Neuron (in vitro differentiated cells): Measurements from ENCODE around the gene KAT6B.
A peak's percentile ranks its signal among the peaks of the same experiment; 100 is the strongest.
"Not testable (repeated sequence)": the region's sequence is repeated elsewhere in the genome, so short reads cannot be mapped to it uniquely, and the experiment has no call there.

Experiments
- H2AFZ ChIP-seq: one replicate; pipeline ENCODE4 v1.6.1; 2013; ENCODE audit warnings: low read depth, mild to moderate bottlenecking, inconsistent platforms, low read length, moderate library complexity
- H3K27me3 ChIP-seq: one replicate; pipeline ENCODE4 v1.6.1; 2013; ENCODE audit warnings: low read length; ENCODE audit not compliant: insufficient read depth
- H3K36me3 ChIP-seq: one replicate; pipeline ENCODE4 v1.6.1; 2013; ENCODE audit warnings: low read length; ENCODE audit not compliant: insufficient read depth
- H3K4me1 ChIP-seq: one replicate; pipeline ENCODE4 v1.6.1; 2013; ENCODE audit warnings: low read length; ENCODE audit not compliant: insufficient read depth
- H3K4me3 ChIP-seq: 2 replicates; pipeline ENCODE4 v1.5.1; 2013; ENCODE audit warnings: mild to moderate bottlenecking, low read length, moderate library complexity
- H3K9me3 ChIP-seq: one replicate; pipeline ENCODE4 v1.6.1; 2013; ENCODE audit warnings: low read length

KAT6B gene

DNA sequence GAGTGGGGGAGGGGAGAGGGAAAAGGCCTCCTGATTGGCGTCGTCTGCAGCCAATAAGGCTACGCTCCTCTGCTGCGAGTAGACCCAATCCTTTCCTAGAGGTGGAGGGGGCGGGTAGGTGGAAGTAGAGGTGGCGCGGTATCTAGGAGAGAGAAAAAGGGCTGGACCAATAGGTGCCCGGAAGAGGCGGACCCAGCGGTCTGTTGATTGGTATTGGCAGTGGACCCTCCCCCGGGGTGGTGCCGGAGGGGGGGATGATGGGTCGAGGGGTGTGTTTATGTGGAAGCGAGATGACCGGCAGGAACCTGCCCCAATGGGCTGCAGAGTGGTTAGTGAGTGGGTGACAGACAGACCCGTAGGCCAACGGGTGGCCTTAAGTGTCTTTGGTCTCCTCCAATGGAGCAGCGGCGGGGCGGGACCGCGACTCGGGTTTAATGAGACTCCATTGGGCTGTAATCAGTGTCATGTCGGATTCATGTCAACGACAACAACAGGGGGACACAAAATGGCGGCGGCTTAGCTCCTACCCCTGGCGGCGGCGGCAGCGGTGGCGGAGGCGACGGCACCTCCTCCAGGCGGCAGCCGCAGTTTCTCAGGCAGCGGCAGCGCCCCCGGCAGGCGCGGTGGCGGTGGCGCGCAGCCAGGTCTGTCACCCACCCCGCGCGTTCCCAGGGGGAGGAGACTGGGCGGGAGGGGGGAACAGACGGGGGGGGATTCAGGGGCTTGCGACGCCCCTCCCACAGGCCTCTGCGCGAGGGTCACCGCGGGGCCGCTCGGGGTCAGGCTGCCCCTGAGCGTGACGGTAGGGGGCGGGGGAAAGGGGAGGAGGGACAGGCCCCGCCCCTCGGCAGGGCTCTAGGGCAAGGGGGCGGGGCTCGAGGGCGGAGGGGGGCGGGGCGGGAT lies at the start of gene KAT6B:
TSS of gene KAT6B (plus strand) at position 459 of the 903 bp plus-strand sequence. CDS start 16,258 bp downstream, outside the sequence.
- peaks cover 5% of the 10 kb centered on the region for H3K9me3 ChIP-seq
- peak within 1 kb of the TSS; percentile 46 for H2AFZ ChIP-seq
- H3K27me3 ChIP-seq, result no peaks in the 10 kb centered on the region
- peaks cover 5% of the 10 kb centered on the region for H3K36me3 ChIP-seq
- H3K4me3 ChIP-seq, result peak within 1 kb of the TSS; percentile 89
- H3K4me1 ChIP-seq, result peaks cover 12% of the 10 kb centered on the region

GRCh38 chr10:74778436-74779094 lies 47.8 kb upstream of the KAT6B start:
- peaks cover 2% of the 10 kb centered on the region for H3K9me3 ChIP-seq
- no peaks in the 10 kb centered on the region for H3K36me3 ChIP-seq
- H3K4me3 ChIP-seq, result no peak overlapping the region
- no peak overlapping the region for H2AFZ ChIP-seq
- no peaks in the 10 kb centered on the region for H3K27me3 ChIP-seq
- no peaks in the 10 kb centered on the region for H3K4me1 ChIP-seq

DNA sequence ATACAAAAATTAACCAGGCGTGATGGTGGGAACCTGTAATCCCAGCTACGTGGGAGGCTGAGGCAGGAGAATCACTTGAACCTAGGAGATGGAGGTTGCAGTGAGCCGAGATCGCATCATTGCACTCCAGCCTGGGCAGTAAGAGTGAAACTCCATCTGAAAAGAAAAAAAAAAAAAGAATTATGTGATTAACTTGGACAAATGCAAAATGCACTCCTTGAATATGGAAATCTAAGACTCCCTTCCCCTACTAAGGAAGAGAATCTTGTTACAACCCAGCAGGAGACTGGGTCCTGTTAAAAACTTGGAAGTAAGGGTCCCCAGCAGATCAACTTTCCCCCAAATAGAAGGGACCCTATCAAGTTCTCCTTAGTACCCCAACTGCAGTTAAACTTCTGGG lies 44.5 kb upstream of the KAT6B start:
- not testable (repeated sequence) for H2AFZ ChIP-seq, H3K27me3 ChIP-seq, H3K4me1 ChIP-seq, H3K36me3 ChIP-seq, H3K4me3 ChIP-seq, H3K9me3 ChIP-seq

- Histone ChIP-seq H3K4me1 (no peaks in the 10 kb centered on the region), H2AFZ (no peak overlapping the region), H3K4me3 (no peak overlapping the region), H3K27me3 (no peaks in the 10 kb centered on the region), H3K9me3 (no peaks in the 10 kb centered on the region), H3K36me3 (no peaks in the 10 kb centered on the region)
These were observed 41.9 kb upstream of the KAT6B start for GRCh38 chr10:74784462-74784861.

DNA sequence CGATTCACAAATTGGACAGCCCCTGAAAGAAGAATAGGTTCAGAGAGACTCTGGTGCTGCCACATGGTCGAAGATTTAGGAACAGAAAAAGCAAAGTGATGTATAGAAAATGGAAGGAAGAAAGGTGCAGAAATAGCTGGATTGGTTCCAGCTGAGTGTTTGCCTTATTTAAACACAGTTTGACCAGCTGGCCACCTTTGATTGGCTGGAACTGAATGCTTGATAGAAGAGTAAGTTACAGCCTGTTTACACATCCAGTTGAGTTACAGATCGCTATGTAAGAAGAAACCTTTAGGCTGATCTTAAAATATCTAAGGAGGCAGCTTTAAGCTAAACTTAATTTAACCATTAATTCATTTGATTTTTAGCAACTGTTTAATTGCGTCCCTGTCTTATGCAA lies 40.3 kb upstream of the KAT6B start:
- Histone ChIP-seq H3K4me3 (no peak overlapping the region), H3K27me3 (no peaks in the 10 kb centered on the region), H2AFZ (no peak overlapping the region), H3K9me3 (no peaks in the 10 kb centered on the region), H3K36me3 (no peaks in the 10 kb centered on the region), H3K4me1 (no peaks in the 10 kb centered on the region)

GRCh38 chr10:74787457-74787856 lies 38.9 kb upstream of the KAT6B start:
- H3K9me3 ChIP-seq, result no peaks in the 10 kb centered on the region
- no peaks in the 10 kb centered on the region for H3K36me3 ChIP-seq
- H3K27me3 ChIP-seq, result no peaks in the 10 kb centered on the region
- no peak overlapping the region for H3K4me3 ChIP-seq
- H2AFZ ChIP-seq, result no peak overlapping the region
- no peaks in the 10 kb centered on the region for H3K4me1 ChIP-seq

DNA sequence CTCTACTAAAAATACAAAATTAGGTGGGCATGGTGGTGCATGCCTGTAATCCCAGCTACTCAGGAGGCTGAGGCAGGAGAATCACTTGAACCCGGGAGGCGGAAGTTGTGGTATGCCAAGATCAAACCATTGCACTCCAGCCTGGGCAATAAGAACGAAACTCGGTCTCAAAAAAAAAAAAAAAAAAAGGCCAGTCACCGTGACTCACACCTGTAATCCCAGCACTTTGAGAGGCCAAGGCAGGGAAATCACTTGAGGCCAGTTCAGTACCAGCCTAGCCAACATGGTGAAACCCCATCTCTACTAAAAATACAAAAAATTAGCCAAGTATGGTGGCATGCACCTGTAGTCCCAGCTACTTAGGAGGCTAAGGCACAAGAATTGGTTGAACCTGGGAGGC lies 34.4 kb upstream of the KAT6B start:
- not testable (repeated sequence) for H3K27me3 ChIP-seq, H3K36me3 ChIP-seq, H3K4me3 ChIP-seq, H3K4me1 ChIP-seq, H3K9me3 ChIP-seq, H2AFZ ChIP-seq

- Histone ChIP-seq H3K4me3 (no peak overlapping the region), H3K4me1 (no peaks in the 10 kb centered on the region), H2AFZ (no peak overlapping the region)
These were observed 33.7 kb upstream of the KAT6B start for GRCh38 chr10:74792726-74793125.

GRCh38 chr10:74793240-74793639 lies 33.2 kb upstream of the KAT6B start:
- not testable (repeated sequence) for H3K4me1 ChIP-seq, H3K4me3 ChIP-seq, H3K9me3 ChIP-seq, H3K27me3 ChIP-seq, H2AFZ ChIP-seq, H3K36me3 ChIP-seq

More at GRCh38 chr10:74792726-74793125, 33.7 kb upstream of the KAT6B start:
- no peaks in the 10 kb centered on the region for H3K36me3 ChIP-seq
- no peaks in the 10 kb centered on the region for H3K27me3 ChIP-seq
- H3K9me3 ChIP-seq, result no peaks in the 10 kb centered on the region

DNA sequence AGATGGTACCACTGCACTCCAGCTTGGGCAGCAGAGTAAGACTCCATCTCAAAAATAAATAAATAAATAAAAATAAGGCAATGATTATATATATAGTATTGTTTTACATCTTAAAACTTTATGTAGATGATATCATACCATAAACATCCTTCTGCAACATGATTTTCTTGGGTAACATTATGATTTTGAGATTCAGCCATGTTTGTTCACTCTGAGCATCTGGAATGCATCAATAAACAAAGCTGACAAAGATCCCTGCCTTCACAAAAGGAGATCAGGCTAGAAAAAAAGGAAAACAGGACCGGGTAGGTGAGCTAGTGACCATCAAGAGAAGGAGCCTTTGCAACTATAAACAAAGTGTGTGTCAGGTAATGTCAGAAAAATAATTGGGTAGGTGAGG lies 31.9 kb upstream of the KAT6B start:
- Histone ChIP-seq H3K36me3 (no peaks in the 10 kb centered on the region), H3K27me3 (no peaks in the 10 kb centered on the region), H3K9me3 (no peaks in the 10 kb centered on the region), H2AFZ (no peak overlapping the region), H3K4me1 (no peaks in the 10 kb centered on the region), H3K4me3 (no peak overlapping the region)

GRCh38 chr10:74797550-74797949 lies 28.9 kb upstream of the KAT6B start:
- no peaks in the 10 kb centered on the region for H3K9me3 ChIP-seq
- H3K27me3 ChIP-seq, result no peaks in the 10 kb centered on the region
- no peaks in the 10 kb centered on the region for H3K36me3 ChIP-seq

GRCh38 chr10:74799721-74800221 lies 26.6 kb upstream of the KAT6B start:
- Histone ChIP-seq H3K36me3 (no peaks in the 10 kb centered on the region), H3K4me3 (no peak overlapping the region), H3K4me1 (no peaks in the 10 kb centered on the region), H3K9me3 (no peaks in the 10 kb centered on the region), H3K27me3 (no peaks in the 10 kb centered on the region), H2AFZ (no peak overlapping the region)

More at GRCh38 chr10:74797550-74797949, 28.9 kb upstream of the KAT6B start:
- H3K4me1 ChIP-seq, result no peaks in the 10 kb centered on the region
- H2AFZ ChIP-seq, result no peak overlapping the region
- no peak overlapping the region for H3K4me3 ChIP-seq

- no peaks in the 10 kb centered on the region for H3K36me3 ChIP-seq
- H3K4me1 ChIP-seq, result no peaks in the 10 kb centered on the region
- H3K4me3 ChIP-seq, result no peak overlapping the region
- no peak overlapping the region for H2AFZ ChIP-seq
- no peaks in the 10 kb centered on the region for H3K9me3 ChIP-seq
- H3K27me3 ChIP-seq, result no peaks in the 10 kb centered on the region
These were observed 25.0 kb upstream of the KAT6B start for GRCh38 chr10:74801447-74801846.
